ENCODE data around the gene SOCS7.
"Not testable (repeated sequence)": the region's sequence is repeated elsewhere in the genome, so short reads cannot be mapped to it uniquely, and the experiment has no call there.

The SOCS7 gene

DNA sequence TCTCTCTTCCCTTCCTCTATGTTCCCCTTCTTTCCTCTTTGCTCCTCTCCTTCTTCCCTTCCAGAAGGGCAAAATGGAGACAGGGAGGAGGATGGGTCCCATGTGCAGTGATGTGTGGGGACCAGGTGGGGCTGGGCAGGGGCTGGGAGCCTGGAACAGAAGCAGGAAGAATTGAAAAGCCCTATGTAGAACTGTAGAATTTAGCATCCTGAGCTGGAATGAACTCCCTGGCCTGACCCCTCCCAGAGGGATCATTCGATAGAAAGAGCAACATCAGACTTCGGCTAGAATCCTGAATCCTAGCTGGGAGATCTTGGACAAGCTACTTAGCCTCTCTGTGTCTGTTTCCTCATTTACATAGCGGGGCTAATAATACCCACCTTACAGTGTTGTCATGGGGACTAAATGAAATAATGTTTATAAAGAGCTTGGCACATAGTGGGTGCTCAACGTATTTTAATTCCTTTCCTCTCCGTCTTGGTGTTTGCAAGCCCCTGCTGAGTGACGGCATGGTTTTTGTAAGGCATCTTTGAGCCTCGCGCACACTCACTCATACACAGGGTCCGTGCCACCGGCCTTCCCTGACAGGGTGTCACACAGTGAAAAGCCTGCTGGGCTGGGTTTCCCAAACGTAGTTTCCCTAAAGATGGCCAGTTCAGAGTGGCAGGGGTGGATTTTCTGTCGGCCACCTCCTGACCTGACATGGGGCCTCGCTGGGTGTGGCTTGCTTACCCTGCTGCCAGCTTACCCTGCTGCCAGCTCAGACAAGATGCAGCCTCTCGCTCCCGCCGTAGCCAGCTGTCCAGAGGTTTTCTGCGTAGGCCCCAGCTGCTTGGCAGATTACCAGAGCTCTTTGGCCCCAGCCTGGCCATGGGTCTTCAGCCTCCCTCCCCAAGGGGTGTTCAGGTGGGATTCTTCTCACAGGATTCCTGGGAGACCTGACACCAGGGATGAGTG lies 70.5 kb downstream of the SOCS7 start:
- DNase-seq = no peak

DNA sequence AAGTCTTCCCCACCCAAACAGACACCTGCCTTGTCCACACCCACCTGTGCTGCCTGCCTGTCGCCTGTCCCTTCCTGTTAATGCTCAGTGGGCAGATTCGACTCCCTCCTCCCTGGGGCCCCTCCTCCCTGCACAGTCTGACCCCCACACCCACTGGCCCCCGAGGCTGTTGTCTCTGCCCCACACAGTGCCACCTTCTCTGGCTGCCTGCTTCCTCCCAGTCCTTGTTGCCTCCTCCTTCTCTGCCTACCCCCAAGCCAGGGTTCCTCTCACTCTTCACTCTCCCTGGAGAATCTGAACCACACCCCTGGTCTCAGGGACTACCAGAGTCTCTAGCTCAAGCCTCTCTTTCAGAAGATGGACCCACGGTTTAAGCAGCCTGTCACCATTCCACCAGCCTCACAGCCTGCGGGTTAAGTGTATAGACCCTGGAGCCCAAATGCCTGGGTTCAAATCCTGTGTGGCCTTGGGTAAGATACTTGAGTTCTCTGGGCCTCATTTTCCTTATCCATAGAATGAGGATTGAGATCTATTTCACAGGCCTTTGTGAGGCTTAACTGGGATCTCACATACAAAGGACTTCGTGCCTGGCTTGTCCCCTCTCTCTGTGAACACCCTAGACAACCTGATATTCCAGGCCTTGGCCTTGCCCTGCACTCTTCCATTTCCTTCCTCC lies 72.8 kb downstream of the SOCS7 start:
- DNase-seq = no peak

GRCh38 chr17:38425031-38425430 lies 73.4 kb downstream of the SOCS7 start:
- no peak for DNase-seq

- no peak for DNase-seq
Measured at GRCh38 chr17:38425744-38426143, 74.1 kb downstream of the SOCS7 start.

- DNase-seq = no peak
Measured at GRCh38 chr17:38426441-38426840, 74.8 kb downstream of the SOCS7 start.

- DNase-seq = no peak
Measured at GRCh38 chr17:38427160-38427949, 75.7 kb downstream of the SOCS7 start.

GRCh38 chr17:38428112-38428642 lies 76.5 kb downstream of the SOCS7 start, which contains the start of gene ARHGAP23:
TSS of gene ARHGAP23 (plus strand) at chr17:38428464. CDS start at chr17:38428486, 22 bp downstream.
- DNase-seq = peak; percentile 52

DNA sequence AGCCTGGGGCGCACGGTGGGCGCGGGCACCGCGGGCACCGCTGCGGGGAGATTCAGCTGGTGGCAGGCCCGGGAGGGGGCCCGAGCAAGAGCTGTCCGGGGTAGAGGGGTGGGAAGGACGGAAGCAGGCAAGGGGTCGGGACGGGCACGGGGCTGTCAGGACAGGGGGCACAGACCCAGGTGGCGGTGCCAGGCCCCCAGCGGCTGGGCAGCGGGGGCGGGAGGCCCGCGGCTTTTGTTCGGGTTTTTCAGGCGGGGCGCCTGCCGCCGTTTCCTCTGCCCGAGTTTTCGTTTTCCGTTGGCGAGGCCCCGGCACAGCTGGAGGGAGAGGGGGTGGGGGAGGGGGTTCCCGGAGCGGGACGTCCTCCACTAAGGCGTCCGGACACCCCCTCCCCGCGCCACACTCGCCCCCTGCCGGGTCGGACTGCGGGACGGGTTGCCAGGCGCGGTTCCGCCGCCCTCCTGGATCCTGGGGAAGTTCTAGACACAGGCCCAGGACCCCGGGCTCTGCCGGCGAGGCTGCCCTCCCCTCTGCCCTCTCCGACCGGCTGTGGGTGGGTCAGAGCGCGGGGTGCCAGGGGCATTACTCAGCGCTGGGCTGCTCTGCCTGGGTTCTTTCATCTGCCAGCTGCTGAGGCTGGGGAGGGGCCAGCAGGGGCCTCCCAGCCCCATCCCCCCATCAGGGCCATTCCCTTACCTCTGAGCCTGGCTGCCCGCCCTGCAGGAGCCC lies 77.2 kb downstream of the SOCS7 start:
- peak; percentile 43 for DNase-seq

- no peak for DNase-seq
Measured at GRCh38 chr17:38429476-38430100, 77.9 kb downstream of the SOCS7 start.

GRCh38 chr17:38430316-38430715 lies 78.7 kb downstream of the SOCS7 start:
- DNase-seq = peak; percentile 37

DNA sequence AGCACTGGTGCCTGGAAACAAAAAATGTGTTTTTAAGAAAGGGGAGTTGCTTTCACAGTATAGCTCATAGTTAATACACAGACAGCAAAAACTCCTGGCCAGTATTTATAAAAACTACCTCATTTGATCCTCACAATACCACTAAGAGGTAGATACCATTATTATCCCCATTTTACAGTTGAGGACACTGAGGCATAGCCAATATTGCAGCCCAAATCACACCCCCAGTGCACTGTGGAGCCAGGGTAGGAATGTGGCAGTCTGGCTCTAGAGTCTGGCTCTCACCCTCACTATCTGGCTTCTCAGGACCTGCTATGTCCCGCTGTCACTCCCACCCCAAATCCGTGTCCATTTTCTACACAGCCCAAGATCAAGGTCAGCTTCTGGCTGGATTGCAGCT lies 79.2 kb downstream of the SOCS7 start:
- DNase-seq = no peak

DNA sequence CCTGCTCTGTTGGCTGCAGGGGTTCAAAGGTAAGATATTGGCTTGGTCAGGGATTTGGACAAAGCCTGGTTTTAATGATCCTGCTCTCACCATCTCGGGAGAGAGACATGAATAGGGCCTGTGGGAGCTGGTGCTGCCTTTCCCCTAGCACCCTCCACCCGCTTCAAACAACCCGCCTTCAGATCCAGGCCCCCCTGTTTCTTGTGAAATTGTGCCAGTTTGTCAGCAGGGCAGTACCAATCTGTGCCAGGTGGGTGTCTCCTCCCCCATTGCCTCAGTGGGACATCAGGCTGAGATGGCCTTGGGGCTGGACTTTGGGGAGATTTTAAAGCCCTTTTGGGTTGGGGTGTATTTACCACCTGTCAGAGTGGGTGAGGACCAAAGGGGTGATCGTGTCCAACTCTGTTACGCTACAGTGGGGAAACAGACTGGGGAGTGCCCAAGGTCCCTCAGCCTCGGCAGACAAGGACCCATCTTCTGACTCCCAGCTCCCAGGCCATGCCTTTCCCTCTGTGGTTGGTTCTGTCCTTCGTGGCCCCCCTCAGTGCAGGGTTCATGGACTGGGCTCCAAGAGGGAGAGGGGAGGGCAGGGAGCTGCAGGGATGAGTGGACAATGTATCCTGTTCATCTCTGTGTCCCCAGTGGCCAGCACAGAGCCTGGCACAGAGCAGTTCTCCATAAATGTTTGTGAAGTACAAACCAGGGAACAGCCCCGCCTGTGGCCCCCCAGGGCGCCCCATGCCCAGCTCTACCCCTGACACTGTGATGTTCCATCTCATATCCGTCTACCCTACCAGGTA lies 79.9 kb downstream of the SOCS7 start:
- DNase-seq = no peak

- no peak for DNase-seq
Measured at GRCh38 chr17:38434178-38434665, 82.6 kb downstream of the SOCS7 start.

GRCh38 chr17:38435795-38436194 lies 84.2 kb downstream of the SOCS7 start:
- DNase-seq = no peak

GRCh38 chr17:38436386-38436785 lies 84.7 kb downstream of the SOCS7 start:
- DNase-seq = no peak

- not testable (repeated sequence) for DNase-seq
Measured at GRCh38 chr17:38437313-38437712, 85.7 kb downstream of the SOCS7 start.

GRCh38 chr17:38439436-38439835 lies 87.8 kb downstream of the SOCS7 start:
- no peak for DNase-seq

- DNase-seq = no peak
Measured at GRCh38 chr17:38440614-38441397, 89.2 kb downstream of the SOCS7 start.

GRCh38 chr17:38441429-38442061 lies 89.9 kb downstream of the SOCS7 start:
- no peak for DNase-seq
